DOHH2 (cell line): ENCODE results near the gene TANGO2.

Source experiments
- EZH2phosphoT487 ChIP-seq: fragments of 200-600 bp; sonication (generic); IDR thresholded peaks from 2 replicates; pipeline ENCODE4 v1.6.1; 2017; ENCODE audit warnings: borderline replicate concordance, mild to moderate bottlenecking, antibody characterized with exemption, low read length, moderate library complexity, mixed read lengths
- TF ChIP-seq, protein P1 (sequence below): fragments of 200-600 bp; sonication (generic); IDR thresholded peaks from one replicate; pipeline ENCODE4 v1.5.1; 2014; ENCODE audit warnings: antibody characterized with exemption, mild to moderate bottlenecking, low read depth, low read length; ENCODE audit not compliant: poor library complexity, severe bottlenecking

- TF ChIP-seq, protein P1, sequence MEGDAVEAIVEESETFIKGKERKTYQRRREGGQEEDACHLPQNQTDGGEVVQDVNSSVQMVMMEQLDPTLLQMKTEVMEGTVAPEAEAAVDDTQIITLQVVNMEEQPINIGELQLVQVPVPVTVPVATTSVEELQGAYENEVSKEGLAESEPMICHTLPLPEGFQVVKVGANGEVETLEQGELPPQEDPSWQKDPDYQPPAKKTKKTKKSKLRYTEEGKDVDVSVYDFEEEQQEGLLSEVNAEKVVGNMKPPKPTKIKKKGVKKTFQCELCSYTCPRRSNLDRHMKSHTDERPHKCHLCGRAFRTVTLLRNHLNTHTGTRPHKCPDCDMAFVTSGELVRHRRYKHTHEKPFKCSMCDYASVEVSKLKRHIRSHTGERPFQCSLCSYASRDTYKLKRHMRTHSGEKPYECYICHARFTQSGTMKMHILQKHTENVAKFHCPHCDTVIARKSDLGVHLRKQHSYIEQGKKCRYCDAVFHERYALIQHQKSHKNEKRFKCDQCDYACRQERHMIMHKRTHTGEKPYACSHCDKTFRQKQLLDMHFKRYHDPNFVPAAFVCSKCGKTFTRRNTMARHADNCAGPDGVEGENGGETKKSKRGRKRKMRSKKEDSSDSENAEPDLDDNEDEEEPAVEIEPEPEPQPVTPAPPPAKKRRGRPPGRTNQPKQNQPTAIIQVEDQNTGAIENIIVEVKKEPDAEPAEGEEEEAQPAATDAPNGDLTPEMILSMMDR = no peak
- no peak for TF ChIP-seq EZH2phosphoT487
These were observed 11.6 kb downstream of the TANGO2 start for GRCh38 chr22:20032407-20032991.
